Measurements from ENCODE around the gene RIN2.

RIN2 gene

DNA sequence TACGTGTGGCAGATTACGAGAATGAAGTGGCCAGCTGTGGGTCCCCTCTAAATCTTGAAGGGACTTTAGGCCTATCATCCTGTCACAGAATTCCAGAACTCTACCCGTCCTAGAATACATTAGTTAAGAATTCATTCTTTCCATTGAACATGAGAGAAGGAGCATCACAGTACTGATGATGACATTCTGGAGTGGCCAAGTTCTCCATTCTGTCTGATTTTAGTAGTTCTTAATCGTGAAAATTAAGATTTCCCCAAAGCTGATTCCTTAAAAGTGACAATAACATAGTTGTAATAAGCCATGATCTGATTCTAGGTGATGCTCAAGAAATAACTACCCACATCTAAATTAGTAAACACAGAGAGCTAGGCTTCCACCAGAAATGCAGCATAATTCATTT lies 35.0 kb upstream of the RIN2 start:
- peaks cover 2% of the 10 kb centered on the region; the same call in 1 of the 2 replicates for H3K27me3 ChIP-seq (replicated peaks; ENCODE audit: control insufficient read depth, insufficient read depth, low read length)
- H3K36me3 ChIP-seq (ENCODE audit: control insufficient read depth, insufficient read depth, low read length): no peaks in the 10 kb centered on the region
- TF ChIP-seq, protein P1, sequence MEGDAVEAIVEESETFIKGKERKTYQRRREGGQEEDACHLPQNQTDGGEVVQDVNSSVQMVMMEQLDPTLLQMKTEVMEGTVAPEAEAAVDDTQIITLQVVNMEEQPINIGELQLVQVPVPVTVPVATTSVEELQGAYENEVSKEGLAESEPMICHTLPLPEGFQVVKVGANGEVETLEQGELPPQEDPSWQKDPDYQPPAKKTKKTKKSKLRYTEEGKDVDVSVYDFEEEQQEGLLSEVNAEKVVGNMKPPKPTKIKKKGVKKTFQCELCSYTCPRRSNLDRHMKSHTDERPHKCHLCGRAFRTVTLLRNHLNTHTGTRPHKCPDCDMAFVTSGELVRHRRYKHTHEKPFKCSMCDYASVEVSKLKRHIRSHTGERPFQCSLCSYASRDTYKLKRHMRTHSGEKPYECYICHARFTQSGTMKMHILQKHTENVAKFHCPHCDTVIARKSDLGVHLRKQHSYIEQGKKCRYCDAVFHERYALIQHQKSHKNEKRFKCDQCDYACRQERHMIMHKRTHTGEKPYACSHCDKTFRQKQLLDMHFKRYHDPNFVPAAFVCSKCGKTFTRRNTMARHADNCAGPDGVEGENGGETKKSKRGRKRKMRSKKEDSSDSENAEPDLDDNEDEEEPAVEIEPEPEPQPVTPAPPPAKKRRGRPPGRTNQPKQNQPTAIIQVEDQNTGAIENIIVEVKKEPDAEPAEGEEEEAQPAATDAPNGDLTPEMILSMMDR (IDR thresholded peaks at IDR 0.05; ENCODE audit: insufficient read depth, low read length, poor library complexity, severe bottlenecking): no peak
- no peak for DNase-seq (ENCODE audit: extremely low read depth, insufficient read length)
- no peak overlapping the region for H3K4me3 ChIP-seq (replicated peaks; ENCODE audit: low read depth, low read length)

- Histone ChIP-seq H3K27me3 (replicated peaks; ENCODE audit: control insufficient read depth, insufficient read depth, low read length) (0 out of 2 replicates have a peak, but pooled peaks cover 2% of the 10 kb centered on the region), H3K36me3 (ENCODE audit: control insufficient read depth, insufficient read depth, low read length) (no peaks in the 10 kb centered on the region), H3K4me3 (replicated peaks; ENCODE audit: low read depth, low read length) (no peak overlapping the region)
- TF ChIP-seq, protein P1 (IDR thresholded peaks at IDR 0.05; ENCODE audit: insufficient read depth, low read length, poor library complexity, severe bottlenecking): no peak
- no peak for DNase-seq (ENCODE audit: extremely low read depth, insufficient read length)
These were observed 34.1 kb upstream of the RIN2 start for GRCh38 chr20:19723813-19724430.

GRCh38 chr20:19725373-19725772 lies 32.7 kb upstream of the RIN2 start:
- Histone ChIP-seq H3K4me3 (replicated peaks; ENCODE audit: low read depth, low read length) (no peak overlapping the region), H3K36me3 (ENCODE audit: control insufficient read depth, insufficient read depth, low read length) (no peaks in the 10 kb centered on the region), H3K27me3 (replicated peaks; ENCODE audit: control insufficient read depth, insufficient read depth, low read length) (0 out of 2 replicates have a peak, but pooled peaks cover 2% of the 10 kb centered on the region)
- TF ChIP-seq, protein P1 (IDR thresholded peaks at IDR 0.05; ENCODE audit: insufficient read depth, low read length, poor library complexity, severe bottlenecking): no peak
- no peak for DNase-seq (ENCODE audit: extremely low read depth, insufficient read length)

DNA sequence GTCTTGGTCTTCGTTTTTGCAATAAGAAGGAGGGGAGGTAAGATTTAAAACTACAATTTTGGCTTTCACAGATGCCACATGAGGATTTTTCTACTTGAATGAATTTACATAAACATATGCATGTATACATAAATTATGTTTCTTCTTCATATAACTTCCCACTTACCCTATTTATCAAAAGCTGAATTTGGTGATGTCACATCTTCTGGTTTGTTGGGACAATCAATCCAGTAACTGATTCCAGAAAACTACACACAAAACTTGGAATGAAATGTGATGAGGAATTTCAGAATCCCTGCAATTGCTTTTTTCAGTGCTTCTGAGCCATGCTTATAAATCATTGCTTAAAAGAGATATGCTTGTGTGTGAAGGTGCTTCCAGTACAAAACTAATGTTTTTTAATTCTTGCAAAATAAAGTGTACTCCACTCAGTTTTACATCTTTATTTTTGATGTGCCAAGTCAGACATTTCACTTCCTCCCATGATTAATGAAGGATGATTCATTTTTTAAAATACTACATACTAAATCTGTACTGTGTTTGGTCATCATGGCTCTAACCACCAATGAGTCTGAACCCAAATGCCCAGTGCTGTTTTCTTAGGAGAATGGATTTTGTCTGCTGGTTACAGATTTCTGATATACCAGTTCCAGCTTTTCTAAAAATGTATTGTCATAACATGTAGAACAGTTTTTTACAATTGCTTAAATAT lies 32.1 kb upstream of the RIN2 start:
- H3K36me3 ChIP-seq (ENCODE audit: control insufficient read depth, insufficient read depth, low read length): no peaks in the 10 kb centered on the region
- H3K27me3 ChIP-seq (replicated peaks; ENCODE audit: control insufficient read depth, insufficient read depth, low read length): 0 out of 2 replicates have a peak, but pooled peaks cover under 1% of the 10 kb centered on the region
- H3K4me3 ChIP-seq (replicated peaks; ENCODE audit: low read depth, low read length): no peak overlapping the region
- TF ChIP-seq, protein P1 (IDR thresholded peaks at IDR 0.05; ENCODE audit: insufficient read depth, low read length, poor library complexity, severe bottlenecking): no peak
- DNase-seq (ENCODE audit: extremely low read depth, insufficient read length): no peak

- no peak for DNase-seq (ENCODE audit: extremely low read depth, insufficient read length)
- TF ChIP-seq, protein P1 (IDR thresholded peaks at IDR 0.05; ENCODE audit: insufficient read depth, low read length, poor library complexity, severe bottlenecking): no peak
These were observed 30.7 kb upstream of the RIN2 start for GRCh38 chr20:19727251-19727847.

More at GRCh38 chr20:19727251-19727847, 30.7 kb upstream of the RIN2 start:
- Histone ChIP-seq H3K36me3 (ENCODE audit: control insufficient read depth, insufficient read depth, low read length) (no peaks in the 10 kb centered on the region), H3K27me3 (replicated peaks; ENCODE audit: control insufficient read depth, insufficient read depth, low read length) (no peaks in the 10 kb centered on the region), H3K4me3 (replicated peaks; ENCODE audit: low read depth, low read length) (no peak overlapping the region)

Data from GM06990 (cell line).